Measurements from ENCODE around the gene ANAPC7. TPM values are rescaled to one million over a fixed set of nuclear protein-coding genes. Genes with fewer than 3 reads are reported as not detected.

The ANAPC7 gene
- total RNA-seq, 1 donor from 2014 or later: 77.8 TPM

- Mint-ChIP-seq H3K4me3 (no peak overlapping the region), H3K36me3 (peaks cover 12% of the 10 kb centered on the region)
- TF ChIP-seq, protein P1, sequence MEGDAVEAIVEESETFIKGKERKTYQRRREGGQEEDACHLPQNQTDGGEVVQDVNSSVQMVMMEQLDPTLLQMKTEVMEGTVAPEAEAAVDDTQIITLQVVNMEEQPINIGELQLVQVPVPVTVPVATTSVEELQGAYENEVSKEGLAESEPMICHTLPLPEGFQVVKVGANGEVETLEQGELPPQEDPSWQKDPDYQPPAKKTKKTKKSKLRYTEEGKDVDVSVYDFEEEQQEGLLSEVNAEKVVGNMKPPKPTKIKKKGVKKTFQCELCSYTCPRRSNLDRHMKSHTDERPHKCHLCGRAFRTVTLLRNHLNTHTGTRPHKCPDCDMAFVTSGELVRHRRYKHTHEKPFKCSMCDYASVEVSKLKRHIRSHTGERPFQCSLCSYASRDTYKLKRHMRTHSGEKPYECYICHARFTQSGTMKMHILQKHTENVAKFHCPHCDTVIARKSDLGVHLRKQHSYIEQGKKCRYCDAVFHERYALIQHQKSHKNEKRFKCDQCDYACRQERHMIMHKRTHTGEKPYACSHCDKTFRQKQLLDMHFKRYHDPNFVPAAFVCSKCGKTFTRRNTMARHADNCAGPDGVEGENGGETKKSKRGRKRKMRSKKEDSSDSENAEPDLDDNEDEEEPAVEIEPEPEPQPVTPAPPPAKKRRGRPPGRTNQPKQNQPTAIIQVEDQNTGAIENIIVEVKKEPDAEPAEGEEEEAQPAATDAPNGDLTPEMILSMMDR (conservative IDR thresholded peaks at IDR 0.05): no peak
Observed at GRCh38 chr12:110370732-110371231, 32.7 kb downstream of the ANAPC7 start.

DNA sequence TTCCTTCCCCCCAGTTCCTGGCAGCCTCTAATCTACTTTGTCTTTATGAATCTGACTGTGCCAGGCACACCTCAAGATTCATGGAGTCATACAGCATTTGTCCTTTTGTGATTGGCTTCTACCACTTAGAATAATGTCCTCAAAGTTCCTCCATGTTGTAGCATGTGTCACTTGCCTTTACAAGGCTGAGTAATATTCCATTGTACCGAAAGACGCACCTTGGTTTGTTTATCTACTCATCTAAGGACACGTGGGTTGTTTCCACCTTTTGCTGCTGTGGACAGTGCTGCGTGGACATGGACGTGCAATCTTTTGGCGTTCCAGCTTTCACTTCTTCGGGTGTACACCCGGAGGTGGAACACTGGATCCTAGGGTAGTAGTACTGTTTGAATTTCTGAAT, 33.5 kb downstream of the ANAPC7 start:
- Mint-ChIP-seq H3K9me3 (no peaks in the 10 kb centered on the region), H3K4me3 (no peak overlapping the region), H3K36me3 (peaks cover 8% of the 10 kb centered on the region), H3K27ac (no peak overlapping the region), H3K27me3 (no peaks in the 10 kb centered on the region), H3K4me1 (ENCODE audit: unreplicated experiment) (peaks cover 4% of the 10 kb centered on the region)
- TF ChIP-seq, protein P1 (conservative IDR thresholded peaks at IDR 0.05): no peak
- no peak for DNase-seq (ENCODE audit: extremely low spot score, unreplicated experiment)

More at GRCh38 chr12:110370732-110371231, 32.7 kb downstream of the ANAPC7 start:
- Mint-ChIP-seq H3K27ac (no peak overlapping the region), H3K9me3 (no peaks in the 10 kb centered on the region), H3K27me3 (no peaks in the 10 kb centered on the region), H3K4me1 (ENCODE audit: unreplicated experiment) (peaks cover 4% of the 10 kb centered on the region)
- DNase-seq (ENCODE audit: extremely low spot score, unreplicated experiment): no peak

GRCh38 chr12:110367181-110367864, 36.2 kb downstream of the ANAPC7 start:
- peaks cover 4% of the 10 kb centered on the region for H3K36me3 Mint-ChIP-seq
- TF ChIP-seq, protein P1 (conservative IDR thresholded peaks at IDR 0.05): no peak
- H3K27ac Mint-ChIP-seq: no peak overlapping the region
- peaks cover 4% of the 10 kb centered on the region for H3K4me1 Mint-ChIP-seq (ENCODE audit: unreplicated experiment)
- H3K4me3 Mint-ChIP-seq: no peak overlapping the region
- no peak for DNase-seq (ENCODE audit: extremely low spot score, unreplicated experiment)
- H3K9me3 Mint-ChIP-seq: no peaks in the 10 kb centered on the region
- no peaks in the 10 kb centered on the region for H3K27me3 Mint-ChIP-seq

DNA sequence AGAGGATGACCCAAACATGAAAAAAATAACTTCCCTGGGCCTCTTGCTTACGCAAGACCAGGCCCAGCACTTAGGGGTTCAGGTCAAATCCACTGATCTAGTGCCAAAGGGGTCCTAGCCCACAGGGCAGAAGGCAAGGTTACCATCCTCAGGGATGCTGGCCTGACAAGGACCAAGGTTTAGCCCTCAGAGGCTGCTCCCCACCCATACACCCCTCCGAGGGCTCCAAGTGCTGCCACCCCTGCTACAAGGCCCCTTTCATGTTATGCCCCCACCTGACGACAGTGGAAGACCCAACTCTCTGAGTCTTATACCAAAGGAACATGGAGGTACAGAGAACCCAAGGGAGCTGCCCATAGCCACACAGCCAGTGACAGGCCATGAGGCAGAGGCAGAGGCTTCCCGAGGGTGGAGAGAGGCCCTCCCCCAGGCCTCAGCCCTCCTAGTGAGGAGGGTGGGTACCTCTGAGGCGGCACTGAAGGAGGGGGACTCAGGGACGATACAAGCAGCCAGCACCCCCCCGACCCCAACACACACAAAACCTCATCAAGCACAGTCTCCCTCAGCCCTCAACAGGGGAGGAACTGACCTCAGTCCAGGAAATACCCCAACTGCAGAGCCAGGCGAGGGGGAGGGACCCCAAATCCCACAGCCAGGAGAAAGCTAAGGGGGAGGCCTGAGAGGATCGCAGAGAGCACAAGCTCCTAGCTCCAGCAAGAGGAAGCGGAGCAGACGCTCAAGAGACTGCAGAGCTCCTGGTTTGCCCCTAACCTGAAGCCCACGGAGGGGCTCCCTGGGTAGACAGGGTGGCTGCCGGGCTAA, 37.0 kb downstream of the ANAPC7 start:
- Mint-ChIP-seq H3K4me1 (ENCODE audit: unreplicated experiment) (peaks cover 4% of the 10 kb centered on the region), H3K36me3 (peaks cover 4% of the 10 kb centered on the region), H3K9me3 (no peaks in the 10 kb centered on the region), H3K4me3 (no peak overlapping the region), H3K27ac (no peak overlapping the region), H3K27me3 (no peaks in the 10 kb centered on the region)
- TF ChIP-seq, protein P1 (conservative IDR thresholded peaks at IDR 0.05): no peak
- DNase-seq (ENCODE audit: extremely low spot score, unreplicated experiment): no peak

- H3K36me3 Mint-ChIP-seq: peaks cover 4% of the 10 kb centered on the region
- TF ChIP-seq, protein P1 (conservative IDR thresholded peaks at IDR 0.05): no peak
- peaks cover 4% of the 10 kb centered on the region for H3K4me1 Mint-ChIP-seq (ENCODE audit: unreplicated experiment)
- DNase-seq (ENCODE audit: extremely low spot score, unreplicated experiment): no peak
- H3K9me3 Mint-ChIP-seq: no peaks in the 10 kb centered on the region
- H3K4me3 Mint-ChIP-seq: no peak overlapping the region
- H3K27ac Mint-ChIP-seq: no peak overlapping the region
- H3K27me3 Mint-ChIP-seq: no peaks in the 10 kb centered on the region
Observed at GRCh38 chr12:110365489-110366320, 37.8 kb downstream of the ANAPC7 start.
